NCI-H524 (cell line): ENCODE data around the gene EGFL7.
A peak's percentile ranks its signal among the peaks of the same experiment; 100 is the strongest.

Experiments
- DNase-seq, 2 experiments: peaks; one replicate each; lab custom pipeline; 2025; lab: John Stamatoyannopoulos, UW

Gene EGFL7

GRCh38 chr9:136662656-136663581 is at the start of gene EGFL7:
TSS of gene EGFL7 (plus strand) at chr9:136662916. CDS start at chr9:136668283, 5,367 bp downstream.
- DNase-seq, result no peak

DNA sequence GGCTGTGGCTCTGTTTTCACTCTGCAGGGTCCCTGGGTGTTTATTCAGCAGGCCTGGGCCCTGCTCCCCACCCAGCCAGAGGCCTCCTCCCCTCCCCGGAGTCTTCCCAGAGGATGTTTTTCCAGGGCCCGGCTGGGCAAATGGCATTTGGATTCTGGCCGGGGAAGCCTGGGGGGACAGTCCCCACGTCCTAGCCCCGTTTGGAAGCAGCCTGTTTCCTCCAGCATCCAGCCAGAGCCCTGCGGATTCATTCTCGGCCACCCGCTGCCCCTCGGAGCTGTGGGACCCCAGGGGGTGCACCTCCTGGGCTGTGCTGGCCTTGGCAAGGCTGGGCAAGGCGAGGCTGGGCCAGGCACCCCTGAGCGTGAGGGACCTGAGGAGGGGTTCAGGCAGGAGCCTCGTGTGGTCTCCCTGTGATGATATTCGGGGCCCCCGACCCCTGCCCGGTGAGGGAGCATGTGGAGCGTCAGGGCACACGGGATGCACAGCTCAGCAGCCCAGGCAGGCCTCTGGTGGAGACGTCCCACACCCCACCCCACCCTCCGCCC is 48.8 kb upstream of the EGFL7 start:
- no peak for DNase-seq

DNA sequence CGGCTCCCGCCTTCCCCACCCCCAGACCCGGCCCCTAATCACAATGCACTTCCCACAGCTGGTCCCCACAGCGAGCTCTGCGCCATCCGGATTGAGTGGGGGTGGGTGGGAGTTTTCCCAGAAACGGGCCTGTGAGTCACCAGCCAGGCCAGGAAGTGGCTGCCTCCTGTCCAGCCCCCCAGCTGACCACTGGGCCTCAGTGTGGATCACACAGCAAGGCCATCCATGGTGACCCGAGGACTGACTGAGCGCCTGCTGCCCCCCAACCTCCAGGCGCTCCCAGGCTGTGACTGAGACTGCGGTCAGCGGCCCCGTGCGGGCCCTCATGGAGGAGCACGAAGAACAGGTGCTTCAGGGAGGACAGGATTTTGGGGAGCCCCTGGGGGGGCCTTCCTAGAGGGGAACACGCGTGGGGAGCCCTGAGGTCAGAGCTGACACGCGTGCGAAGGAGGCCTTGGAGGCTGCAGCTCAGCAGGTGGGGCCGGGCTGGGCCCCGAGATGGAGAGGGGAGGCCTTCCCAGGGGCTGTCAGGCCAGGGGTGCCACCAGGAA is 48.3 kb upstream of the EGFL7 start:
- DNase-seq, result no peak

DNA sequence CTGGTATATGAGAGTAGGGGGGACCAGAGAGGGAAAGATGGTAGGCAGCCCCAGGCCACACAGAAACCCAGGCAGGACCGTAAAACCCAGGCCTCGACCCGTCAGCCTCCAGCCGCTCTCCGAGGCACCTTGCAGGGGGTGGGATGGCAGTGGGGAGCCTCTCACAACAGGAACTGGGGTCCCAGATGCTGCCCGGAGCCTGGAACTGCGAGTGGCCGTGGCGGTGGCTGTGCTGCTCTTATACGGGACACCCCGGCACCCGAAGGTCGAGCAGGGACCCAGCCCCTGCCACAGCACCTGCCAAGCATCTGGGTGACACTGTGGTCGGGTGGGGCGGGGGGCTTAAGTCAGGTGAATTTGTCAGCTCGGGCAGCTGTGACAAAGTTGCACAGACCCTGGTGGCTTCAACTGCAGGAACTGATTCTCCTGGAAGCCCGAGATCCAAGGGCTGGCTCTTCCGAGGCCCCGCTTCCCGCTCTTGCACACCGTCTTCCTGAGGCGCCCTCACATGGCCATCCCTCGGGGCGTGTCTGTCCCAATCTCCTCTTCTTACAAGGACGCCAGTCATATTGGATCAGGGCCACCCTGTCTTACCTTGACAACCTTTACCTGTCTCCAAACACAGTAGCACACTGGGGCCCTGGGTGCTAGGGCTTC is 47.6 kb upstream of the EGFL7 start:
- DNase-seq, result no peak

DNA sequence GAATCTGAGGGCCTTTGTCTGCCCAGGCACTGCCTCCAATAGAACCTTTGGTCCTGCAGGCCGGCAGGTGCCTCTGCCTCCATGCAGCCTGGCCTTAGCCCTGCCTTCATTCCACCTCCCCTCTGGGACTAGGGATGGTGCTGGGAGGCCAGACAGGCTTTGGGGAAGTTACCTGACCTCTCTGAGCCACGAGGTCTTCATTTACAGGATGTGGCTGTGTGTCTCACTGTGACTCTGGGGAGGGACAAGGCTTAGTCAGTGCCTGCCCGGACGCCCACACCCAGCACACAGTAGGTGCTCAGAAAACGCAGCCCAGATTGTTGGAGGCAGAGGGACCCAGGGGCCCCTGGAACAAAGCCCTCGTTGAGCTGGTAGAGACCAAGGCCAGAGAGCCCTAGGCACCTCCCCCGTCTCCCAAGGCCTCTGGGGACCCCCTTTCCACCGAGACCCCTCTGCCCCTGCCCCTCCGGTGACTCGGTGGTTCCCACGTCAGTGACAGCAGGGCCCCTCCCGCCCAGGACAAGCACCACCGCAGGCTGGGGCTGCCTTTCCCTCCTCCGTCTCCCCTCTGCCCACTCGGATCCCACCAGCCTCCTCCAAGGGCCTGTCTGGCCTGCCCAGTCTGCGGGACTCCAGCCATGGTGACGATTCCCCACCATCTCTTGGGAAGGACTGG is 46.9 kb upstream of the EGFL7 start:
- DNase-seq, result no peak

DNA sequence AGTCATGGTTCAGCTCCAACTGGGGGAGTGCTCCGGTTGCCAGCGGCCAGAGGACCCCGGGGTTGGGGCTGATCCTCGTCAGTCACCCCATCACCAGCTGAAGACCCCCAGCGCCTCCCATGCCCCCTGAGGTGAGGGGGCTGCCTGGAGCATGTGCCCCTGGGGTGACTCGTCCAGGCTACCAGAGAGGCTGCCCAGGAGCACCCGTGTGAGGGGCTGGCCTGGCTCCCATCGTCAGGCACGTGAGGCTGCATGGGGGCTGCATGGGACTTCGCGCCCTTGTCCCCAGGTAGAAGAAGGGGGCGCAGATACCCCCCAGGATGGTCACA is 46.4 kb upstream of the EGFL7 start:
- DNase-seq, result no peak

GRCh38 chr9:136616948-136617695 is 45.6 kb upstream of the EGFL7 start:
- no peak for DNase-seq

DNA sequence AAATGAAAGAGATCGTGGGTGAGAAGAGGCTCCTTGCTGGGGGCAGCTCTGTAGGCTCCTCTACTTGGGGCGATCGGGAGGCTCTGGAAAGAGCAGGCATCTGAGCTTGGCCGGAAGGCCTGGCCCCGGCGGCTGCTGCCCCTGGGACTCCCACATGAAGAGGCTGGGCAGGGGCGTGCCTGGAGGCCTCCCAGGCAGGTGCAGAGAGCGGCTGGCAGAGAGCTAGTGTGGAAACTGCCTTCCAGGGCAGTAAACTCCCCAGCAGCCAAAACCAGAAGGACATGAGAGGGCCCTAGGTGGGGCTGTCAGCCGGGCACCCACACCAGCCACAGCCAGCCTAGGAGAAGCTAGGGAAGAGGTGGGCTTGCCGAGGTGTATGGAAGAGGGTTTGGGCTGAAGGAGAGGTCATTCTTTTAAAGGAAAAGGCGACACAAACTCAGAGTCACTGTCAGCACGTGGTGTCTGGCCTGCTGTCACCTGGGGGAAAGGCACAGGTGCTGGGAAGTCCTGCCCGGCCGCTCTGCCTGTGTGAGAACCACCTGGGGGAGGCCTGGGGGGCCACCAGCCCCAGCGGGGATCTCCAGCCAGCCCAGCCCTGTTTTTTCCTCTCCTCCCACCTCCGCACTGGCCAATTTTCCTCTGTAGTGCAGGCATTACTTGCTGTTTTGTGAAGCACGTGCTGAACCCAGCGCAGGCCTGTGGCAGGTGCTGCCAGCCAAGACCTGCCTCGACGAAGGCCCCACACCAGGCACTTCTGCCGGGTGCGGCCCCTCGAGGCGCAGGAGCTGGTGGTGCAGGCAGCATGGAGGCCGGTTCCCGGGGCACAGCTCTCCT is 44.8 kb upstream of the EGFL7 start:
- DNase-seq, result no peak

DNA sequence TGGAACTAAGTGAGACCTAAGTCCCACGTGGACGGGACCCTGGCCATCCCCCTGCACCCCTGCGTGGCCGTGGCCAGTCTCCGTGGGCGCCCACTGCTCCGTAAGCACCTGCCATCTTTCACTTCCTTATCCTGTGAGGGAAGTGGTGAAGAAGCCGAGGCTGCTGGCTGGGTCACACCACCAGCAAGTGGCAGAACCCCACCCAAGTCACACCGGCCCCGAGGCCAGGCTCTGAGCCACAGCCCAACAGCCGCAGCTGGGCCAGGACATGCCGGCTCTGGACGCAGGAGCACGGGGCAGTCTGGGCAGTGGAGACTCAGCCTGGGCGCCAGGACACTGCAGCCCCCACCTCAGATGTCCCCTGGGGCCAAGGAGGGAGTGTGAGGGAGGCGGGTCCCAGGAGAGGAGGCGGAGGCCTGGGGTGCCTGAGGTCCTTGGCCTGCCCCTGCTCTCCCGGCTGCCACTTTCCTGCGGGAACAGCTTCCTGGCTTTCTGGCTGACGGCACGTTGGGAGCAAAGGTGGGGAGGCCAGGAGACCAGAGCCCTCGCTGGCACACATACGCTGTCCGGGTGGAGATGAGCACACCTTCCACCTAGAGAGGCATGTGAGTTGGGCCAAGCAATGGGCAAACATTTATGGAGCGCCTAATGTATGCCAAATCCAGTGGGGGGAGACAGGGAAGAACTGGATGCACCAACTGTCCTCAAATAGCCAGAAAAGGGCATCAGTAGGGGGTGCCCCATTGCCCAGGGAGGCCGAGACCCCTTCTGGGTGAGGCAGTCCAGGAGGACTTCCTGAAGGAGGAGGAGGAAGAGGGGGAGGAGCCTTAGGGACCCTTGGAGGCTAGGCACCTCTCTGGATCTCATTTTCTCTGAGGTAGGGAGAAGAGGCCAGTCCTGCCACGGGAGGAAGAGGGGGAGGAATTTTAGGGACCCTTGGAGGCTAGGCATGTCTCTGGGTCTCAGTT is 43.9 kb upstream of the EGFL7 start:
- no peak for DNase-seq

GRCh38 chr9:136619742-136620440 is 42.8 kb upstream of the EGFL7 start:
- no peak for DNase-seq

GRCh38 chr9:136620441-136621018 is 42.2 kb upstream of the EGFL7 start:
- DNase-seq, result no peak

DNA sequence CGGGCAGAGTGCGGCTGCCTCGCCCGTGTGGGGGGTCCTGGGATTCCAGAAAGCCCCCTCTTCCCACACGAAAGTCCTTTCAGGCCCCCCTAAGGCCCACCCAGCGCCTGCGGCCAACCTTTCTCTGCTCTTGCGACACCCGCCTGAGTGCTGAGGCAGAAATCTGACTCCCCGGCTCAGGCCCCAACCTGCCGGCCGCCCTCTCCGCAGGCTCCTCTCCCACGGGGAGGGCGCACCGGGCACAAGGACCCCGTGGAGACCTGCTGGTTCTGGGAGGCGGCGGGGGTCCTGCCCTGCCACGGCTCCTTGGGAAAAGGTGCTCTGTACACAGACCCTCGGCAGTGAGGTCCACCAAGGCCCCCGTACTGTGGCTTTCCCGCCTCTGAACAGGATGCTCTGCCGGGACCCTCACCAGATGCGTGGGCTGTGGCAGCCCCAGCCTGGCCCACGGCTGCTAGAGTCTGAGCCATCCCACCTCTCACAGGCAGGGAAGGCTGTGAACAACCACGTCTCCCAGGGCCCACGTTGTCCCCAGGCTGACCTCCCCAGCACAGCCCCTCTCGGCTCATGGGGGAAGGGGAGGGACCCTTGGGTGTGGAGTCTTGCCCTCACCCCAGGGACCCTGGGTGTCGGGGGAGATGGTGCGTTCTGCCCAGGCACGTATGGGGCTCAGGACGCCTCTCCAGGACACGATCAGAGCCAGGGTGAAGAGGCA is 41.5 kb upstream of the EGFL7 start:
- no peak for DNase-seq

- peak in 1 of 2 experiments; percentile 50 for DNase-seq
These were observed 41.0 kb upstream of the EGFL7 start for GRCh38 chr9:136621734-136622093.

DNA sequence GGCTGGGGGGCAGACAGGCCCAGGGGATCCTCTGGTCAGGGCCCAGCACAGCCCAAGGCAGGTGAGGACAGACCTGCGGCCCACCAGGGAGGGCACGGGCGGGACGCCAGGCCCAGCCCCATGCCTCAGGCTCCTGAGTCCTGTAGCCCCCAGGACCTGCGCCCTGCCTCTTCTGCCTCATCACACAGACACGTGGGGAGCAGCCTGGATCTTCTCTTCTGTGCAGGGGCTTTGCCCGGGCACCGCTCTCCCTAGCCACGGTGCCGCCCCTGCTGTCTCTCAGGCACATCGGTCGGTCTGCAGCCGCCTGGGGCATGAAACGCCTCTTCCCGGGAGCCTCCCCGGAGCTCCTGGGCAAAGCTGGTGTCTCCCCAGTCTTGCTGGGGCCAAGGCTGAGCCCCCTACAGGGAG is 40.2 kb upstream of the EGFL7 start:
- no peak for DNase-seq

- DNase-seq, result no peak
These were observed 39.5 kb upstream of the EGFL7 start for GRCh38 chr9:136623016-136623841.

DNA sequence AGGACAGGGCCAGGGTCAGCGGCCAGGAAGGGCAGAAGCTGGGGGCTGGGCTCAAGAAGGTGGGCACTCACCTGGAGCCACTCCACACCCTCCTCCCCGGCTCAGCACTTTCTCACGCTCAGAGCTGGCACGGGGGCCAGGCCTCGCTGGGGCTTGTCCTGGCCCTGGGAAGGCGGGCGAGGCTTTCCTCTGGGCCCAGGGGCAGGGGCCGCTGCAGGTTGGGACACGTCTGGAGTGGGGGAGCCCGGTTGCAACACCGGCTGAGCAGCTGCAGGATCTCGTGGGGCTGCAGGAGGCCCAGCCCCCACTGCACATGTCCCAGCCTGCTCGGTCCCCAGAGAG is 38.9 kb upstream of the EGFL7 start:
- DNase-seq, result no peak
